ENCODE measurements around the gene UBAC2.
A peak's percentile ranks its signal among the peaks of the same experiment; 100 is the strongest.

UBAC2 gene, protein sequence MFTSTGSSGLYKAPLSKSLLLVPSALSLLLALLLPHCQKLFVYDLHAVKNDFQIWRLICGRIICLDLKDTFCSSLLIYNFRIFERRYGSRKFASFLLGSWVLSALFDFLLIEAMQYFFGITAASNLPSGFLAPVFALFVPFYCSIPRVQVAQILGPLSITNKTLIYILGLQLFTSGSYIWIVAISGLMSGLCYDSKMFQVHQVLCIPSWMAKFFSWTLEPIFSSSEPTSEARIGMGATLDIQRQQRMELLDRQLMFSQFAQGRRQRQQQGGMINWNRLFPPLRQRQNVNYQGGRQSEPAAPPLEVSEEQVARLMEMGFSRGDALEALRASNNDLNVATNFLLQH

DNA sequence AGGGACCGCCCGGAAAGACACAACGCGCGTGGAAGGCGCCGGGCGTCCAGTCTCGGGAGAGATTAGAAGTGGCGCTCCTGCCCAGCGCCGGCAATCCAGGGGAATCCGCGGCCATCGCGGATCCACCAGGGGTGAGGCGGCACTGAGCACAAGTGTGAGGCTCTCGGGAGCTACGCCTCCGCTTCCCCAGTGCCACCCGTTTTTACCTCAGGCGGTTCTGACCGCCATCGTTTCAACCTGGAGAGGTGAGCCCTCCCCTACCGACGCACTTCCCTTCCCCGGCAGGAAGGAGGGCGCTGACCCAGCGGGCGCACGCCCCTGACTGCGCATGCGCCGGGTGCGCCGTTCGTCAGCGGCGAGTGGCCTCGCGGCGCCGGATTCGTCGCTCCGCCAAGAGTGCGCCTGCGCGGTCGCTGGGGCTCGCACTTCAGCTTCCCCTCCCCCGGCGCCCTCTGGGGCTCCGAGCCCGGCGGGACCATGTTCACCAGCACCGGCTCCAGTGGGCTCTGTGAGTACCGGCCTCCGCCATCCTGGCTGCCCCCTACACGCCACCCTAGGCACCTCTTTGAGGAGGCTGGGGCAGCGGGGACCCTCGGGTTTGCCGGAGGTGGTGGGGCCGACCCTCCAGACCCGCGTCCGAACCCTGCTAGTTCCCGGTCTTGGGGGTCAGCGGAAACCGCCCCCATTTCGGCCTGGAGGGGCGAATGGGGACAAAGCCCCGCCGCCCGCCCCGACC lies at the start of gene UBAC2:
TSS of gene UBAC2 (plus strand) at position 423 of the 736 bp plus-strand sequence. CDS start at position 478, 55 bp downstream.
- TF ChIP-seq CTCF (IDR thresholded peaks at IDR 0.05; ENCODE audit: low read depth, low read length), result no peak

GRCh38 chr13:99151516-99151915 lies 49.1 kb upstream of the UBAC2 start:
- Histone ChIP-seq H3K4me3 (ENCODE audit: low read depth, low read length) (no peak overlapping the region), H3K36me3 (no peaks in the 10 kb centered on the region), H3K27me3 (ENCODE audit: insufficient read depth, low read depth, severe bottlenecking) (no peaks in the 10 kb centered on the region), H3K27ac (no peak overlapping the region), H3K9me3 (ENCODE audit: severe bottlenecking) (no peaks in the 10 kb centered on the region)
- DNase-seq, result no peak
- TF ChIP-seq CTCF (IDR thresholded peaks at IDR 0.05; ENCODE audit: low read depth, low read length), result no peak

More for the DNA sequence above, at the start of gene UBAC2:
- H3K27me3 ChIP-seq (ENCODE audit: insufficient read depth, low read depth, severe bottlenecking), result no peaks in the 10 kb centered on the region
- peak within 1 kb of the TSS; percentile 86 for H3K4me3 ChIP-seq (ENCODE audit: low read depth, low read length)
- DNase-seq, result peak; percentile 98
- H3K9me3 ChIP-seq (ENCODE audit: severe bottlenecking), result no peaks in the 10 kb centered on the region
- peaks cover 29% of the 10 kb centered on the region for H3K36me3 ChIP-seq
- H3K27ac ChIP-seq, result peak within 1 kb of the TSS; percentile 91

DNA sequence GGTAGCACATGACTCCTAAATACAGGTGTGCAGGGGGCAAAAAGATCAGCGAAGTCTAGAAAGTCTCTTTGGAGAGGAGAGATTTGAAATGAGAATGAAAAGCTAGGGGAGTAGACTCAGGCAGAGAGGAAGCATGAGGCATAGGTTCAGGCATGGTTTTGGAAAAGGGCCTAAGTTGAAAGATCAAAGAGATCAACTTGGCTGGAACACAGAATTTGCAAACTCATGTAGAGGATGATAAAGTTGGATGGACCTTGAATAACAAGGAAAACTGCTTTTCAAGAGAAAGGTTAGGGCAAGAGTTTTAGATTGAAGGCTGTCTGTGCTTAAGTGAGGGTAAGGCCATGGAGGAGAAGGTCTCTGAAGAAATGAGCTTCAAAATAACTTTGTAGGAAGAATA lies 47.4 kb upstream of the UBAC2 start:
- Histone ChIP-seq H3K4me3 (ENCODE audit: low read depth, low read length) (no peak overlapping the region), H3K36me3 (no peaks in the 10 kb centered on the region), H3K9me3 (ENCODE audit: severe bottlenecking) (no peaks in the 10 kb centered on the region), H3K27ac (no peak overlapping the region), H3K27me3 (ENCODE audit: insufficient read depth, low read depth, severe bottlenecking) (no peaks in the 10 kb centered on the region)
- no peak for DNase-seq
- TF ChIP-seq CTCF (IDR thresholded peaks at IDR 0.05; ENCODE audit: low read depth, low read length), result no peak

- no peak for TF ChIP-seq CTCF (IDR thresholded peaks at IDR 0.05; ENCODE audit: low read depth, low read length)
- Histone ChIP-seq H3K9me3 (ENCODE audit: severe bottlenecking) (no peaks in the 10 kb centered on the region), H3K27ac (no peak overlapping the region), H3K27me3 (ENCODE audit: insufficient read depth, low read depth, severe bottlenecking) (no peaks in the 10 kb centered on the region), H3K4me3 (ENCODE audit: low read depth, low read length) (no peak overlapping the region), H3K36me3 (no peaks in the 10 kb centered on the region)
- no peak for DNase-seq
Measured at GRCh38 chr13:99154064-99154463, 46.6 kb upstream of the UBAC2 start.

DNA sequence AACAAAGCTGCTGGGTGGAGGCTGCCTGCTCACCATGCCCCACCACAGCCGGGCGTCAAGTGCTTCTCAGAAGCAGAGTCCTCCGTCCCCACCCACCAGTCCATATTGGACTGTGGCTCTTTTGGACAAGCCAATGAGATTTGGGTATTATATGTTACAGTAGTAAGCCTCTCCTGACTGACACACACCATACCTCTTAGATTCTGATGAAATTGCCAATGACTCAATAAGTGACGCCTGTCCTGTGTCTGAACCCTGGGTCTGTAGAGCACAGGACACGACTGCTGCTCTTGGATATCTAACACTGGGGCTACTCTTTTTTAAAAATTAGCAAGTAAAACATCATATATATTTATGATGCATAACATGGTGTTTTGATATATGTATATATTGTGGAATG lies 44.8 kb upstream of the UBAC2 start:
- TF ChIP-seq CTCF (IDR thresholded peaks at IDR 0.05; ENCODE audit: low read depth, low read length), result no peak
- H3K27ac ChIP-seq, result no peak overlapping the region
- no peaks in the 10 kb centered on the region for H3K27me3 ChIP-seq (ENCODE audit: insufficient read depth, low read depth, severe bottlenecking)
- H3K9me3 ChIP-seq (ENCODE audit: severe bottlenecking), result no peaks in the 10 kb centered on the region
- no peaks in the 10 kb centered on the region for H3K36me3 ChIP-seq
- DNase-seq, result no peak
- no peak overlapping the region for H3K4me3 ChIP-seq (ENCODE audit: low read depth, low read length)

Data from WERI-Rb-1 (cell line).